GM18870 (cell line): Measurements from ENCODE around the gene WNT4.

Experiments used
- ATAC-seq: cut with Tn5 transposase; IDR thresholded peaks from one replicate; pipeline ENCODE4 v1.9.1; 2021; ENCODE audit warnings: moderate library complexity; ENCODE audit not compliant: unreplicated experiment

The WNT4 gene

GRCh38 chr1:22143065-22144033 is at the start of gene WNT4:
Gene WNT4, minus strand, starts transcription at chr1:22143097. Its CDS starts 175 bp downstream, at chr1:22142922.
- ATAC-seq, result no peak

GRCh38 chr1:22190731-22191130 is 47.8 kb upstream of the WNT4 start:
- ATAC-seq, result no peak

- no peak for ATAC-seq
Measured at GRCh38 chr1:22190251-22190650, 47.4 kb upstream of the WNT4 start.

GRCh38 chr1:22189619-22190018 is 46.7 kb upstream of the WNT4 start:
- ATAC-seq, result no peak

- no peak for ATAC-seq
Measured at GRCh38 chr1:22188914-22189313, 46.0 kb upstream of the WNT4 start.

GRCh38 chr1:22188436-22188835 is 45.5 kb upstream of the WNT4 start:
- ATAC-seq, result no peak

GRCh38 chr1:22186311-22186710 is 43.4 kb upstream of the WNT4 start:
- ATAC-seq, result no peak

GRCh38 chr1:22184892-22185612 is 42.2 kb upstream of the WNT4 start:
- ATAC-seq, result no peak

- no peak for ATAC-seq
Measured at GRCh38 chr1:22184454-22184853, 41.6 kb upstream of the WNT4 start.

GRCh38 chr1:22182715-22183114 is 39.8 kb upstream of the WNT4 start:
- ATAC-seq, result no peak

GRCh38 chr1:22179197-22179803 is 36.4 kb upstream of the WNT4 start:
- no peak for ATAC-seq

- ATAC-seq, result peak; percentile 45
Measured at GRCh38 chr1:22177354-22178003, 34.6 kb upstream of the WNT4 start.

- no peak for ATAC-seq
Measured at GRCh38 chr1:22176258-22176657, 33.4 kb upstream of the WNT4 start.

- ATAC-seq, result no peak
Measured at GRCh38 chr1:22174446-22175220, 31.7 kb upstream of the WNT4 start.

- no peak for ATAC-seq
Measured at GRCh38 chr1:22171951-22172715, 29.2 kb upstream of the WNT4 start.

- ATAC-seq, result no peak
Measured at GRCh38 chr1:22169816-22170215, 26.9 kb upstream of the WNT4 start.

- ATAC-seq, result no peak
Measured at GRCh38 chr1:22168412-22168973, 25.6 kb upstream of the WNT4 start.

GRCh38 chr1:22166439-22166838 is 23.5 kb upstream of the WNT4 start:
- ATAC-seq, result no peak
